ENCODE data around the gene NAALADL1. TPM values are rescaled to one million over a fixed set of nuclear protein-coding genes. Genes with fewer than 3 reads are reported as not detected.
"Not testable (repeated sequence)": the region's sequence is repeated elsewhere in the genome, so short reads cannot be mapped to it uniquely, and the experiment has no call there.

NAALADL1 gene
- total RNA-seq, 1 experiment from 2014 or later, result not detected

DNA sequence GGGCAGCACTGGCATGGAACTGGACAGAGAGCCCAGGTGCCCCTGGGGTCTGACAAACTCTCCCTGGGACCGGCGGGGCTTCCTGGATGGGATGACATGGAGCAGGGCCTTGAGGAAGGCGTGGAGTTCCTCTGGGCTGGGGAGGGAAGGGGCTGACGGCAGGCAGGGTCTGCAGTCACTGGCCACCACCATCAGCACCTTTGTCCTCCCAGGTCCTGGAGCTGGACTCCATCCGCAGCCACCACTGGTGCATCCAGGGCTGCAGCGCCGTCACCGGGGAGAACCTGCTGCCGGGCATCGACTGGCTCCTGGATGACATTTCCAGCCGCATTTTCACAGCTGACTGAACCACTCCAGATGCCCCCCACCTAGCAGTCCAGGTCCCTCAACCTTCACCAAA lies 36.8 kb downstream of the NAALADL1 start:
- H3K4me3 ChIP-seq, result no peak overlapping the region
- H3K36me3 ChIP-seq, result 0 out of 2 replicates have a peak, but pooled peaks cover 2% of the 10 kb centered on the region
- no peak for DNase-seq
- no peaks in the 10 kb centered on the region for H3K9me3 ChIP-seq (replicated peaks)
- H3K4me1 ChIP-seq, result no peaks in the 10 kb centered on the region
- H3K27me3 ChIP-seq, result no peaks in the 10 kb centered on the region
- H3K27ac ChIP-seq, result no peak overlapping the region

GRCh38 chr11:65021003-65021402 lies 37.4 kb downstream of the NAALADL1 start:
- Histone ChIP-seq H3K4me1 (no peaks in the 10 kb centered on the region), H3K27me3 (no peaks in the 10 kb centered on the region), H3K9me3 (replicated peaks) (no peaks in the 10 kb centered on the region), H3K36me3 (0 out of 2 replicates have a peak, but pooled peaks cover 2% of the 10 kb centered on the region), H3K4me3 (no peak overlapping the region), H3K27ac (no peak overlapping the region)
- no peak for DNase-seq

- Histone ChIP-seq H3K36me3 (0 out of 2 replicates have a peak, but pooled peaks cover 2% of the 10 kb centered on the region), H3K27me3 (no peaks in the 10 kb centered on the region), H3K9me3 (replicated peaks) (no peaks in the 10 kb centered on the region), H3K27ac (no peak overlapping the region), H3K4me1 (no peaks in the 10 kb centered on the region), H3K4me3 (no peak overlapping the region)
- no peak for DNase-seq
Observed at GRCh38 chr11:65019824-65020223, 38.5 kb downstream of the NAALADL1 start.

GRCh38 chr11:65017937-65018336 lies 40.4 kb downstream of the NAALADL1 start:
- no peaks in the 10 kb centered on the region for H3K9me3 ChIP-seq (replicated peaks)
- no peak for DNase-seq
- H3K4me1 ChIP-seq, result no peaks in the 10 kb centered on the region
- 0 out of 2 replicates have a peak, but pooled peaks cover 2% of the 10 kb centered on the region for H3K36me3 ChIP-seq
- no peak overlapping the region for H3K27ac ChIP-seq
- no peak overlapping the region for H3K4me3 ChIP-seq
- H3K27me3 ChIP-seq, result no peaks in the 10 kb centered on the region

GRCh38 chr11:65016705-65017104 lies 41.6 kb downstream of the NAALADL1 start:
- Histone ChIP-seq H3K4me3 (no peak overlapping the region), H3K27me3 (no peaks in the 10 kb centered on the region), H3K27ac (no peak overlapping the region), H3K36me3 (0 out of 2 replicates have a peak, but pooled peaks cover 2% of the 10 kb centered on the region), H3K9me3 (replicated peaks) (no peaks in the 10 kb centered on the region), H3K4me1 (no peaks in the 10 kb centered on the region)
- no peak for DNase-seq

DNA sequence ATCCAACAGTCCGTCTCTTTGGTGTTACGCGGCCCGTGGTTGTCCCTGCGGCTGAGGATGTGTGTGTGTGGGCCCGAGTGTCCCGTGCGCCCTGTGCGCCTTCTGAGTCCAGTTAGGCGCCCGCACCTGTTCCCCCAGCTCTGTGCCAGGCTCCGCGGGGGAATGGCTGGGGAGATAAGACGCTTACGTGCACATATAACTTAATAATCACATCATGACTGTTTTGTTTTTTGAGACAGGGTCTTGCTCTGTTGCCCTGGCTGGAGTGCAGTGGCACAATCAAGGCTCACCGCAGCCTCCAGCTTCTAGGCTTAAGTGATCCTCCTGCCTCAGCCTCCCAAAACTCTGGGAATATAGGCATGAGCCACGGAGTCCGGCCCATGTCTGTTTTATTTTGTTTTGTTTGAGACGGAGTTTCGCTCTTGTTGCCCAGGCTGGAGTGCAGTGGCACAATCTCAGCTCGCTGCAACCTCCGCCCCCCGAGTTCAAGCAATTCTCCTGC lies 43.6 kb downstream of the NAALADL1 start:
- Histone ChIP-seq H3K9me3 (replicated peaks) (no peaks in the 10 kb centered on the region), H3K4me3 (peak overlapping the region; percentile 77), H3K4me1 (no peaks in the 10 kb centered on the region), H3K27ac (peak overlapping the region; percentile 87), H3K27me3 (no peaks in the 10 kb centered on the region), H3K36me3 (0 out of 2 replicates have a peak, but pooled peaks cover 2% of the 10 kb centered on the region)
- peak; percentile 31 to 55 for DNase-seq

DNA sequence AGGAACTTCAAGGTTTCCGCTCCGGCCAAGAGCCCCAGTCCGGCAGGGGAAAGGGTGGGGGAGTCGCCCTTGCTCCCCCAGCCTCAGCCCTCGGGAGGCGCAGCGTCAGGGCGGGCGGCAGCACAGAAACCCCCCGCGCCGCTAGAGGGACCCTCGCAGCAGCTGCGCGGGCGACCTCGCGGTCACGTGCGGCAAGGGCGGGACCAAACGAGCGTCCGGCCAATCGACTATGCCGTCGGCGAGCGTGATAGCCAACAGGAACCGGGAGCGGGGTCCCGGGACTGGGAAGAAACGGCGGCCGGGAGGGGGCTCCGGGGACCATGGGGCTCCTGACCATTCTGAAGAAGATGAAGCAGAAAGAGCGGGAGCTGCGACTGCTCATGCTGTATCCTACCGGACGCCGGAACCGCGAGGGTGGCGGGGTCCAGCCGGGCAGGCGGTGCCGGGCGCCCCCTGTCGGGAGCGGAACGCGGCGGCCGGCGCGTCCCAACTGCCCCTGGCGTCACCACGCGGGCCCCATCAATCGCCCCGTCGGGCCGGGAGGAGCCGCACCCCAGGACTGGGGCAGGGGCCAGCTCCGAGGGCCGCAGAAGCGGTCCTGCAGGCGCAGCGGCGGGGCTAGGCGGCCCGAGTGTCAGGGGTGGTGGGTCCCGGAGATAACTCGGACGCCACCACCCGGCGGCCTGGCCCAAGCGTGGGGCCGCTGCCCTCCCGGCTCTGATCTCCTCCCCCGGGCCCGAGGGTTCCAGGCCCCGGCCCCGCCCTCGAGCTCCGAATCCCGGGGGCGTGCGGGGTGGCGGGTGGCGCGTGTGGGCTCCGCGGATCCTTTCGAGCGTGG lies 44.2 kb downstream of the NAALADL1 start, which contains the start of gene ARL2:
Gene ARL2, plus strand, starts transcription at position 273 of the 838 bp plus-strand sequence. Its CDS starts 48 bp downstream, at position 321.
- Histone ChIP-seq H3K4me1 (no peaks in the 10 kb centered on the region), H3K9me3 (replicated peaks) (no peaks in the 10 kb centered on the region), H3K27me3 (no peaks in the 10 kb centered on the region), H3K27ac (peak within 1 kb of the TSS; percentile 87), H3K36me3 (0 out of 2 replicates have a peak, but pooled peaks cover 2% of the 10 kb centered on the region), H3K4me3 (peak within 1 kb of the TSS; percentile 77)
- peak; percentile 93 for DNase-seq

DNA sequence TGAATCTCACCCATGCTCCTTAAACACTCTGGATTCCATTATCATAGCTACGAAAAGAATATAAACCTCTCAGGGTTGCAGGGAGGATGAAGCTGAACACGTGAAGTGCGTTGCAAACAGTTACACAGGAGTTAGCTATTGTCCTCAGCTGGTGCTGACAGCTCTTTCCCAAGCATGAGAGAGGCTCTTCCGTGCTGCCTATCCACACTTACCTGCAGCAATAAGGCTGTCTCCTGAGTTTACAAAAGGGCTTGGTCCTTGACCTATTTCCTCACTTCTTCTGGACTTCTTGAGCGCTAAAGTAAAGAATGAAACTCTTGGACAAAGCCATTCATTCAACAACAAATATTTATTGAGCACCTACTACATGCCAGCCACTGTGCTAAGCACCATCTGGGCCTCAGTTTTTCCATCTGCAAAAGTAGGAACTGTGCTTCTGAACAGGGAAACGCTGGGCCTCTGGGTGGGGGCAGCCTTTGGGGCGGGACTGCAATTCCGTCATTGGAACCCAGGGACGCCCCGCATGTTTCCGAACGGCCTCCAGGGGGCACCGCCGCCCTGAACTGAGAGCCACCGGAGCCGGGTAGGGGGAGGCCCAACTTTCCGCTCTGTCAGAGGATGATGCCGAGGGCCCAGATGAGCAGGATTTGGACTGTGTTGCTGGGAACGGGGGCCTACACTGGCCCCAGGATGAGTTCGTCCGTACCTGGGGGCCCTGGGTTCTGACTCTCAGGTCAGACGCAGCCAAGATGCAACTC lies 45.0 kb downstream of the NAALADL1 start:
- H3K4me1 ChIP-seq, result no peaks in the 10 kb centered on the region
- no peaks in the 10 kb centered on the region for H3K9me3 ChIP-seq (replicated peaks)
- 0 out of 2 replicates have a peak, but pooled peaks cover 2% of the 10 kb centered on the region for H3K36me3 ChIP-seq
- DNase-seq, result peak; percentile 88 to 91
- H3K27me3 ChIP-seq, result no peaks in the 10 kb centered on the region
- H3K4me3 ChIP-seq, result peak overlapping the region; percentile 77
- H3K27ac ChIP-seq, result peak overlapping the region; percentile 87

GRCh38 chr11:65008873-65009272 lies 49.5 kb downstream of the NAALADL1 start:
- no peaks in the 10 kb centered on the region for H3K9me3 ChIP-seq (replicated peaks)
- no peak overlapping the region for H3K4me3 ChIP-seq
- H3K4me1 ChIP-seq, result no peaks in the 10 kb centered on the region
- H3K36me3 ChIP-seq, result no peaks in the 10 kb centered on the region
- DNase-seq, result no peak
- no peak overlapping the region for H3K27ac ChIP-seq
- no peaks in the 10 kb centered on the region for H3K27me3 ChIP-seq

GRCh38 chr11:65008016-65008415 lies 50.3 kb downstream of the NAALADL1 start:
- Histone ChIP-seq H3K36me3 (no peaks in the 10 kb centered on the region), H3K4me1 (no peaks in the 10 kb centered on the region), H3K27ac (no peak overlapping the region), H3K4me3 (no peak overlapping the region), H3K9me3 (replicated peaks) (no peaks in the 10 kb centered on the region), H3K27me3 (0 out of 2 replicates have a peak, but pooled peaks cover 2% of the 10 kb centered on the region)
- DNase-seq, result no peak

GRCh38 chr11:65003968-65004367 lies 54.4 kb downstream of the NAALADL1 start:
- not testable (repeated sequence) for H3K4me1 ChIP-seq; H3K27ac ChIP-seq; DNase-seq; H3K36me3 ChIP-seq; H3K27me3 ChIP-seq; H3K4me3 ChIP-seq; H3K9me3 ChIP-seq (replicated peaks)

DNA sequence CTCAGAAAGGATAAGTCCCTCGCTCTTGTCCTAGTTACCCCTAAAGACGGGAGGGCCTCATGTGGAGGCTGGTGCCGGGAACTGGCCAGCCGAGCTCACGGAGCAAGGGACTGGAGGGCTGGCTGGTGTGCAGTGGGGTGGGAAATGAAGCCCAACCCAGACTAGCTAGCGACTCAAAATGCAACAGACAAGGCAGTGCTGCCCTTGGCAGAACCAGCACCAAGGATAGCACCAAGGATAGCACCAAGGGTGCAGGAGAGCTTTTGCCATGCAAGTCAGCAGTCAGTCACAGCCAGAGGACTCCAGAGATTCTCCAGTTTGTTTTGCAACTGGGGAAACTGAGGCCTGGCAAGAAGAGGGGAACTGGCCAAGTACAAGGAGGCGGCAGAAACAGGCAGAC lies 55.1 kb downstream of the NAALADL1 start:
- Histone ChIP-seq H3K36me3 (no peaks in the 10 kb centered on the region), H3K27me3 (0 out of 2 replicates have a peak, but pooled peaks cover 3% of the 10 kb centered on the region), H3K4me3 (no peak overlapping the region), H3K4me1 (no peaks in the 10 kb centered on the region), H3K9me3 (replicated peaks) (no peaks in the 10 kb centered on the region), H3K27ac (no peak overlapping the region)
- no peak for DNase-seq

GRCh38 chr11:65002706-65003105 lies 55.6 kb downstream of the NAALADL1 start:
- H3K27me3 ChIP-seq, result 0 out of 2 replicates have a peak, but pooled peaks cover 3% of the 10 kb centered on the region
- no peak for DNase-seq
- H3K36me3 ChIP-seq, result no peaks in the 10 kb centered on the region
- H3K27ac ChIP-seq, result no peak overlapping the region
- H3K4me3 ChIP-seq, result no peak overlapping the region
- H3K4me1 ChIP-seq, result no peaks in the 10 kb centered on the region
- no peaks in the 10 kb centered on the region for H3K9me3 ChIP-seq (replicated peaks)

DNA sequence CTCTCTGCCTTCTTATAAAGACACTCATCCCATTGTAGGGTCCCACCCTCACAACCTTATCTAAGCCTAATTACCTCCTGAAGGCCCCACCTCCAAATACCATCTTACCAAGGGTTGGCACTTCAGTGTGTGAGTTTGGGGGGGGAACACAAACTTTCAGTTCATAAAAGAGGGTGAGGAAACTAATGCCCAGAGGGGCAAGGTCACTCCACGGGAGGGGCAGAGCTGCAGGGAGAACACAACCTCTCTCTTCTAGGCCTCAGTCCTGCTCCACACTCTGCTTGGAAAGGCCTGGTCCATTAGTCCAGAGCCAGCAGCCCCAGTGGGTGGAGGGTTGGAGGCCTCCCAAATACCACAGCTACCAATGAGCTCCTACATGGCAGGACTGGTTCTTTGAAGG lies 58.9 kb downstream of the NAALADL1 start:
- 0 out of 2 replicates have a peak, but pooled peaks cover 3% of the 10 kb centered on the region for H3K27me3 ChIP-seq
- no peak overlapping the region for H3K4me3 ChIP-seq
- H3K9me3 ChIP-seq (replicated peaks), result no peaks in the 10 kb centered on the region
- no peak for DNase-seq
- H3K27ac ChIP-seq, result no peak overlapping the region
- peaks cover 13% of the 10 kb centered on the region; the same call in 1 of the 2 replicates for H3K4me1 ChIP-seq
- no peaks in the 10 kb centered on the region for H3K36me3 ChIP-seq
